CD4-positive, alpha-beta memory T cell (primary cell): ENCODE measurements around the gene LSM8. TPM values are rescaled to one million over a fixed set of nuclear protein-coding genes. Genes with fewer than 3 reads are reported as not detected.
"Not testable (repeated sequence)": the region's sequence is repeated elsewhere in the genome, so short reads cannot be mapped to it uniquely, and the experiment has no call there.

Experiments
- CTCF ChIA-PET: fragments of 350-600 bp; sonication (Branson Sonifier 250); formaldehyde crosslinking; loops from one replicate; lab custom pipeline; 2021; ENCODE audit warnings: inconsistent platforms; ENCODE audit not compliant: partially characterized antibody; lab: Charles Lee
- POLR2A ChIA-PET: fragments of 350-600 bp; sonication (Branson Sonifier 250); formaldehyde crosslinking; loops from one replicate; lab custom pipeline; 2021; ENCODE audit not compliant: partially characterized antibody; lab: Charles Lee
- DNase-seq, 5 donors: peaks; one replicate each; pipeline versions ENCODE4 v3.0.0 to v3.0.0-alpha.2; 2020 to 2022; ENCODE audit warnings: mixed read lengths in 1 of 5
- H3K27ac ChIP-seq: one replicate; pipeline ENCODE4 v1.7.0; 2013; ENCODE audit warnings: low read depth, low read length
- H3K27me3 ChIP-seq: 2 replicates; pipeline ENCODE4 v1.7.0; 2013; ENCODE audit warnings: mild to moderate bottlenecking, low read length, moderate library complexity; ENCODE audit not compliant: insufficient read depth
- H3K36me3 ChIP-seq: 2 replicates; pipeline ENCODE4 v1.7.0; 2013; ENCODE audit warnings: mild to moderate bottlenecking, low read length, moderate library complexity; ENCODE audit not compliant: insufficient read depth
- H3K4me1 ChIP-seq: 2 replicates; pipeline ENCODE4 v1.7.0; 2013; ENCODE audit warnings: mild to moderate bottlenecking, low read length, moderate library complexity; ENCODE audit not compliant: insufficient read depth
- H3K4me3 ChIP-seq, 2 donors: one replicate each; pipeline ENCODE4 v1.7.0; 2013; ENCODE audit warnings: low read length in 2 of 2, mild to moderate bottlenecking in 1 of 2
- H3K9me3 ChIP-seq, 2 donors: one replicate each; pipeline ENCODE4 v1.7.0; 2013; ENCODE audit warnings: low read length in 2 of 2, control low read depth in 1 of 2; ENCODE audit not compliant: control insufficient read depth in 1 of 2
- H3K27ac Mint-ChIP-seq, 7 donors: one replicate each; pipeline ENCODE4 v1.8.0; 2020 to 2021; ENCODE audit warnings: mixed read lengths in 7 of 7, mild to moderate bottlenecking in 6 of 7, inconsistent platforms in 3 of 7, moderate library complexity in 3 of 7
- H3K27me3 Mint-ChIP-seq, 2 donors: one replicate each; pipeline ENCODE4 v1.8.0; 2020 to 2021; ENCODE audit warnings: mixed read lengths in 2 of 2
- H3K36me3 Mint-ChIP-seq, 2 donors: one replicate each; pipeline ENCODE4 v1.8.0; 2020 to 2021; ENCODE audit warnings: mixed read lengths in 2 of 2, inconsistent platforms in 1 of 2, mild to moderate bottlenecking in 1 of 2
- H3K4me1 Mint-ChIP-seq, 4 donors: one replicate each; pipeline ENCODE4 v1.8.0; 2020 to 2021; ENCODE audit warnings: mixed read lengths in 4 of 4, mild to moderate bottlenecking in 1 of 4
- H3K4me3 Mint-ChIP-seq, 8 donors: one replicate each; pipeline ENCODE4 v1.8.0; 2020 to 2021; ENCODE audit warnings: mixed read lengths in 8 of 8, mild to moderate bottlenecking in 7 of 8, moderate library complexity in 6 of 8, inconsistent platforms in 3 of 8
- H3K9me3 Mint-ChIP-seq, 8 donors: one replicate each; pipeline ENCODE4 v1.8.0; 2020 to 2021; ENCODE audit warnings: mixed read lengths in 8 of 8, mild to moderate bottlenecking in 5 of 8, inconsistent platforms in 3 of 8, moderate library complexity in 1 of 8
- intact Hi-C: fragments of 100-400 bp; cut with micrococcal nuclease; formaldehyde crosslinking; loops from one replicate; pipeline ENCODE4 v1.15.1; 2023
- polyA plus RNA-seq, 2 donors: library from polyadenylated mRNA; unstranded; fragments of 300-500 nt; fragmentation: Illumina TruSeq; gene quantifications; one replicate each; pipeline ENCODE4 v1.2.3, GENCODE V29; 2021
- total RNA-seq, 2 experiments: library from RNA; stranded (reverse); gene quantifications; one replicate each; pipeline ENCODE4 v1.2.3, GENCODE V29; 2021

Gene LSM8
- 10 to 100 TPM; 59.0 to 64.1 TPM for total RNA-seq
- 10 to 100 TPM; 34.6 to 54.8 TPM for polyA plus RNA-seq

- H3K27me3 Mint-ChIP-seq, result no peaks in the 10 kb centered on the region
- POLR2A ChIA-PET, result interaction anchor here (0.9 to 1.6 kb wide), 2 partner anchors 10 to 15 kb away, joined by 3 to 5 read pairs; no protein-coding TSS in a partner anchor
- Histone ChIP-seq H3K27ac (peak within 1 kb of the TSS; percentile 95), H3K4me1 (peaks cover 41% of the 10 kb centered on the region), H3K4me3 (peak within 1 kb of the TSS; percentile 63 to 96), H3K27me3 (no peaks in the 10 kb centered on the region), H3K36me3 (peaks cover 12% of the 10 kb centered on the region), H3K9me3 (no peaks in the 10 kb centered on the region)
- H3K36me3 Mint-ChIP-seq, result peaks cover 12 to 30% of the 10 kb centered on the region in 2 donors
- intact Hi-C loops, result loop anchor here (1.0 to 2.0 kb wide), 3 partner anchors 12 to 1973 kb away; partner anchors contain the start of genes CAPZA2 and TES
- peaks cover 29 to 55% (median 38%) of the 10 kb centered on the region in 4 donors for H3K4me1 Mint-ChIP-seq
- peak within 1 kb of the TSS; percentile 92 to 100 (median 100) for H3K27ac Mint-ChIP-seq
- H3K4me3 Mint-ChIP-seq, result peak within 1 kb of the TSS; percentile 92 to 100 (median 98)
- H3K9me3 Mint-ChIP-seq, result peaks cover 0 to 4% (median 0%) of the 10 kb centered on the region in 8 donors
- CTCF ChIA-PET, result no interaction called here
- peak; percentile 96 to 98 (median 97) for DNase-seq
These were observed at the start of gene LSM8 for GRCh38 chr7:118183786-118184564. Gene LSM8 (plus strand): TSS chr7:118184164. CDS start chr7:118184224, 60 bp downstream.

- H3K36me3 Mint-ChIP-seq, intact Hi-C loops, H3K4me3 Mint-ChIP-seq, H3K4me3 ChIP-seq, POLR2A ChIA-PET, H3K4me1 ChIP-seq, H3K9me3 Mint-ChIP-seq, H3K27ac ChIP-seq, H3K27ac Mint-ChIP-seq, H3K27me3 ChIP-seq, H3K4me1 Mint-ChIP-seq, DNase-seq, H3K9me3 ChIP-seq, H3K36me3 ChIP-seq: not testable (repeated sequence)
- peaks cover 10 to 11% of the 10 kb centered on the region in 2 donors for H3K27me3 Mint-ChIP-seq
- CTCF ChIA-PET, result interaction anchor here (1.3 kb wide), 1 partner anchor 12 kb away, joined by 5 read pairs; no protein-coding TSS in a partner anchor
These were observed 49.5 kb upstream of the LSM8 start for GRCh38 chr7:118134420-118134819.

GRCh38 chr7:118140468-118140867 lies 43.5 kb upstream of the LSM8 start:
- CTCF ChIA-PET, result no interaction called here
- no peaks in the 10 kb centered on the region for H3K36me3 ChIP-seq
- H3K4me3 ChIP-seq, result no peak overlapping the region
- no peaks in the 10 kb centered on the region for H3K27me3 ChIP-seq
- POLR2A ChIA-PET, result no interaction called here
- no peak for DNase-seq
- H3K9me3 ChIP-seq, result no peaks in the 10 kb centered on the region
- Mint-ChIP-seq H3K36me3 (no peaks in the 10 kb centered on the region), H3K27ac (no peak overlapping the region), H3K9me3 (peaks cover 0 to 3% (median 0%) of the 10 kb centered on the region in 8 donors), H3K4me3 (no peak overlapping the region), H3K4me1 (no peaks in the 10 kb centered on the region), H3K27me3 (peaks cover 4 to 5% of the 10 kb centered on the region in 2 donors)
- no peaks in the 10 kb centered on the region for H3K4me1 ChIP-seq
- intact Hi-C loops, result no loop called here
- H3K27ac ChIP-seq, result no peak overlapping the region

- peaks cover 0 to 2% (median 0%) of the 10 kb centered on the region in 8 donors for H3K9me3 Mint-ChIP-seq
- H3K27ac Mint-ChIP-seq, result no peak overlapping the region
- DNase-seq, result no peak
- Histone ChIP-seq H3K4me1 (no peaks in the 10 kb centered on the region), H3K9me3 (no peaks in the 10 kb centered on the region), H3K4me3 (no peak overlapping the region), H3K27me3 (no peaks in the 10 kb centered on the region), H3K27ac (no peak overlapping the region), H3K36me3 (no peaks in the 10 kb centered on the region)
- H3K4me3 Mint-ChIP-seq, result no peak overlapping the region
- H3K27me3 Mint-ChIP-seq, result peaks cover 4 to 5% of the 10 kb centered on the region in 2 donors
- CTCF ChIA-PET, result no interaction called here
- intact Hi-C loops, result no loop called here
- no peaks in the 10 kb centered on the region for H3K36me3 Mint-ChIP-seq
- H3K4me1 Mint-ChIP-seq, result no peaks in the 10 kb centered on the region
- POLR2A ChIA-PET, result no interaction called here
These were observed 42.0 kb upstream of the LSM8 start for GRCh38 chr7:118142012-118142411.

- Mint-ChIP-seq H3K4me3 (no peak overlapping the region), H3K27ac (no peak overlapping the region), H3K27me3 (peaks cover 9 to 10% of the 10 kb centered on the region in 2 donors), H3K36me3 (no peaks in the 10 kb centered on the region), H3K9me3 (no peaks in the 10 kb centered on the region), H3K4me1 (no peaks in the 10 kb centered on the region)
- no peak overlapping the region for H3K4me3 ChIP-seq
- DNase-seq, result no peak
- H3K9me3 ChIP-seq, result no peaks in the 10 kb centered on the region
- H3K4me1 ChIP-seq, result no peaks in the 10 kb centered on the region
- no peaks in the 10 kb centered on the region for H3K27me3 ChIP-seq
- POLR2A ChIA-PET, result no interaction called here
- no peaks in the 10 kb centered on the region for H3K36me3 ChIP-seq
- CTCF ChIA-PET, result interaction anchor here (1.0 to 1.6 kb wide), 2 partner anchors 11 to 17 kb away, joined by 3 to 4 read pairs; no protein-coding TSS in a partner anchor
- intact Hi-C loops, result no loop called here
- no peak overlapping the region for H3K27ac ChIP-seq
These were observed 35.0 kb upstream of the LSM8 start for GRCh38 chr7:118148930-118149329.

GRCh38 chr7:118149394-118149793 lies 34.6 kb upstream of the LSM8 start:
- ChIA-PET POLR2A (no interaction called here), CTCF (interaction anchor here (1.0 to 1.6 kb wide), 2 partner anchors 11 to 17 kb away, joined by 3 to 4 read pairs; no protein-coding TSS in a partner anchor)
- intact Hi-C loops, result no loop called here
- Mint-ChIP-seq H3K9me3 (no peaks in the 10 kb centered on the region), H3K4me1 (no peaks in the 10 kb centered on the region), H3K36me3 (no peaks in the 10 kb centered on the region), H3K27ac (no peak overlapping the region), H3K27me3 (peaks cover 11 to 12% of the 10 kb centered on the region in 2 donors), H3K4me3 (no peak overlapping the region)
- Histone ChIP-seq H3K9me3 (no peaks in the 10 kb centered on the region), H3K4me1 (no peaks in the 10 kb centered on the region), H3K27ac (no peak overlapping the region), H3K4me3 (no peak overlapping the region), H3K36me3 (no peaks in the 10 kb centered on the region), H3K27me3 (no peaks in the 10 kb centered on the region)
- DNase-seq, result no peak

GRCh38 chr7:118151671-118152070 lies 32.3 kb upstream of the LSM8 start:
- intact Hi-C loops, result loop anchor here (2.0 kb wide), 2 partner anchors 45 to 1167 kb away; no protein-coding TSS in a partner anchor
- no peaks in the 10 kb centered on the region for H3K36me3 Mint-ChIP-seq
- H3K36me3 ChIP-seq, result no peaks in the 10 kb centered on the region
- H3K4me1 ChIP-seq, result no peaks in the 10 kb centered on the region
- no peaks in the 10 kb centered on the region for H3K9me3 Mint-ChIP-seq
- no peak overlapping the region for H3K4me3 Mint-ChIP-seq
- no peak overlapping the region for H3K27ac Mint-ChIP-seq
- H3K9me3 ChIP-seq, result no peaks in the 10 kb centered on the region
- ChIA-PET CTCF (interaction anchor here (0.8 kb wide), 2 partner anchors 22 to 46 kb away, joined by 3 read pairs; no protein-coding TSS in a partner anchor), POLR2A (no interaction called here)
- no peak overlapping the region for H3K4me3 ChIP-seq
- H3K4me1 Mint-ChIP-seq, result no peaks in the 10 kb centered on the region
- no peak overlapping the region for H3K27ac ChIP-seq
- no peak for DNase-seq
- no peaks in the 10 kb centered on the region for H3K27me3 ChIP-seq
- H3K27me3 Mint-ChIP-seq, result peaks cover 20% of the 10 kb centered on the region in 2 donors
